ENCODE results near the gene LAMB4.

DNA sequence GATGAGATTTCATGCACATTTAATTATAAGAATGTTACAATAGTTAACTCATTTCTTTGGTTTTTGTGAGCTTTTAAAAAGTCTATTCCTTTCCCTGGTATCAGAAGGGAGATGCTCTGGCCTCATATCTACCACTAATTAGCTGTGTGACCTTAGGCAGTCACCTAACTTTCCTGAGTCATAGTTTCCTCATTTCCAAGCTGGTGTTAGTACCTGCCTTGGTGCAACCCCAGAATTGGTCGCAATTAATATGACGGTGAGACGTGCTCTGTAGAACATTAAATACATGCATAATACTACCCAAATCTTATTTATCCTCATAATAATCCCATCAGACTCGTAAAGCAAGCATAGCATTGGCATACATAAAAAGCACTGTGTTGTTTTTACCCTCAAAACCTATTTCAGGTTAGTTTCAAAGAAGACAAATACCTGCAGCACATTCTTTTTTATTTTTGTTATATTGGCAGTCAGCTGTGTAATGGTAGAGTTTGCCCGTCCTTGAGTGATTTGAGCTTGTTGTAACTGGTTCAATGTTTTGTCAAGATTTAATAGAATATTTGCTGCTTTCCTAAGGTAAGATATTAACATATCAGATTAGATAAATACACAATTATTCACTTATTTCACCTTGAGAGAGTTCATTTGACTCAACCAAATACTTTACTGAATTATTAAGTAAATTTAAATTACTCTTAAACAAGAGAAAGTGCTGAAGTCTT, 96.2 kb downstream of the LAMB4 start:
- TF ChIP-seq, protein P1, sequence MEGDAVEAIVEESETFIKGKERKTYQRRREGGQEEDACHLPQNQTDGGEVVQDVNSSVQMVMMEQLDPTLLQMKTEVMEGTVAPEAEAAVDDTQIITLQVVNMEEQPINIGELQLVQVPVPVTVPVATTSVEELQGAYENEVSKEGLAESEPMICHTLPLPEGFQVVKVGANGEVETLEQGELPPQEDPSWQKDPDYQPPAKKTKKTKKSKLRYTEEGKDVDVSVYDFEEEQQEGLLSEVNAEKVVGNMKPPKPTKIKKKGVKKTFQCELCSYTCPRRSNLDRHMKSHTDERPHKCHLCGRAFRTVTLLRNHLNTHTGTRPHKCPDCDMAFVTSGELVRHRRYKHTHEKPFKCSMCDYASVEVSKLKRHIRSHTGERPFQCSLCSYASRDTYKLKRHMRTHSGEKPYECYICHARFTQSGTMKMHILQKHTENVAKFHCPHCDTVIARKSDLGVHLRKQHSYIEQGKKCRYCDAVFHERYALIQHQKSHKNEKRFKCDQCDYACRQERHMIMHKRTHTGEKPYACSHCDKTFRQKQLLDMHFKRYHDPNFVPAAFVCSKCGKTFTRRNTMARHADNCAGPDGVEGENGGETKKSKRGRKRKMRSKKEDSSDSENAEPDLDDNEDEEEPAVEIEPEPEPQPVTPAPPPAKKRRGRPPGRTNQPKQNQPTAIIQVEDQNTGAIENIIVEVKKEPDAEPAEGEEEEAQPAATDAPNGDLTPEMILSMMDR (IDR thresholded peaks at IDR 0.05): no peak
- no peak for TF ChIP-seq POLR2A (IDR thresholded peaks at IDR 0.05)
